SKM-1 treated with dmso at 0.1 percent for 144 hours (cell line): Measurements from ENCODE around the gene SKAP1.

Experiments used
- DNase-seq: peaks from one replicate; lab custom pipeline; 2025; ENCODE audit not compliant: unreplicated experiment; lab: John Stamatoyannopoulos, UW

SKAP1 gene

DNA sequence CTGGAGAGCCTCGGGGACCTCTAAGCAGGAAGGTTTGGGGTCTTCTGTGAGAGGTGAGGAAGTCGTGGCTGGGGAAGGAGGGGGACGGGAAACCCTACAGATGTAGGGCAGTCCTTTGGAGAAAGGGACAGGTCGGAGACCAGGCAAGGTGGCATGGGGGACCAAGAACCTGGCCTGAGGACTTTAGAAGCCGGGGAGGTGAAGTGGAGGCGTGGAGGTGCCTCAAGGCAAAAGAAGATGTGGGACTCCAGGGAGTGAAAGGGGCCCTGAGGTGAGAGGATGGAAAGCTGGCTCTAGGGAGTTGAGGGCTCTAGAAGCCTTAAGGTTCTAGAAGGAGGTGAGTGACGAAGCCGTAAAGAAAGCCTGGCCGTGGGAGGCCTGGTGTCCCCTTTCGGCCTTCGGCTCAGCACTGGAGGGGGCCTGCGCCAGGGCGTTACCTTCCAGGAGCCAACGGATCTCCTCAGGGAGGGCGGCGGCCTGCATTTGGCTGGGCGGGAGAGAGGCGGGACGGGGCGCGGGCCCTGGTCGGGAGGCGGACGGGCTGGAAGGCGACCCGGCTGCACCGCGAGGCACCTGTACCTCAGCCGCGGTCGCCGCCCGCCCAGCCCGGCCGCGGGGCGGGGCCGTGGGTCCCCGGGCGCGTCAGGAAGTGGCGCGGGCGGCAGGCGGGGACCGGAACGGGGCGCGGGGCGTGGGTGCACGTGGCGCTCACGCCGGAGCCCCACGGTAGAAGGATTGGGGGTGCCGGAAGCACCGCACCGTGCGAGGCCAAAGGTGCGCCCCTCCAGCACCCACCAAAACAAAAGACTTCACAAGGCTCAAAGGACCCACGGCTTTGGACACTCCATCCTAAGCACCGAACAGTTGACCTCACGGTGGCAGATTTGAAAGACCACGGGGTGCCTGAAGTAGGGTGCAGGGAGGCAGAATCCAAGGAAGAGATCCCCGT is at the start of gene SKAP1:
TSS of gene SKAP1 (minus strand) at position 577 of the 949 bp plus-strand sequence.
- DNase-seq, result no peak

- DNase-seq, result no peak
These were observed 49.0 kb upstream of the SKAP1 start for GRCh38 chr17:48479014-48479402.

- peak; percentile 96 for DNase-seq
These were observed 48.4 kb upstream of the SKAP1 start for GRCh38 chr17:48478224-48479013.

- no peak for DNase-seq
These were observed 47.2 kb upstream of the SKAP1 start for GRCh38 chr17:48477221-48477620.

DNA sequence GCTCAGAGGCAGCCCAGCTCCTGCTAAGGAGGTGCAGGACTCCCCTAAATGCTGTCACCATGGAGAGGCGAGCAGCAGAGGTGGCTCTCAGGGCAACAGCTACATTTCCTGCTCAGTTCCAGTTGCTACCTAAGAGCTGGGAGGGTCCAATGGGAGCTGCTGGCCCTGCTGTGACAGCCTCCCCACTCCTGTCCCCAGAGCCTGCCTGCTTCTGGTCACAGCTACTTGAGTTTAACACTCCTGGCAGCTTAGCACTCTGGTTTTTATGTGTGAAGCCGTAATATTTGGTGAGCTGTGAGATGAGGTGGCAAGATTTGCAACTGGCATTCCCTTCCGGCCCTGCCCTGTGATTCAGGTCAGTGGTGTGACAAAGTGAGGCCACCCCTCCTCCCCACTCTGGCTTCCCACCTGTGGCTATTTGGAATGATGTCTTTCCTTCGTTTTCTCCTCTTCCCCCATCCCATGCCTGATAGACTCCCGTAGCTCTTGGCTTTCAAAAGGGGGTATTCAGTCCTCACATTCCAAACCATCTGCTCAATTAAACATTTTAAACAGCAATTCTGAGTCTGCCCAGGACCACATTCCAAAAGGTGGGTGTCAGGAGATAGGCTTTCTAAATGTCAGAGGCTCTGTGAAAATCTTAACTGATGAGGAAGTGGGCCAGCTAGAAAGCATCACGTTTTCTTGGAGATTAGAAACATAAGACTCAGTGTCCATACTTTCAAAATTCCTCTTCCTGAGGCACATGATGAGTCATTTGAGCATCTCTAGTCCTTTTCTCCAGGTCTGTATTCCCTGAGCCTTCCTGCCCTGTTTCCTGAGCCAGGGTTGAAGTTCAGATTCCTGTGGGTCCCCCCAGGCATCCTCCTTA is 42.6 kb upstream of the SKAP1 start:
- DNase-seq, result no peak

GRCh38 chr17:48471817-48472410 is 41.9 kb upstream of the SKAP1 start:
- DNase-seq, result no peak

GRCh38 chr17:48470388-48471034 is 40.5 kb upstream of the SKAP1 start:
- DNase-seq, result no peak

DNA sequence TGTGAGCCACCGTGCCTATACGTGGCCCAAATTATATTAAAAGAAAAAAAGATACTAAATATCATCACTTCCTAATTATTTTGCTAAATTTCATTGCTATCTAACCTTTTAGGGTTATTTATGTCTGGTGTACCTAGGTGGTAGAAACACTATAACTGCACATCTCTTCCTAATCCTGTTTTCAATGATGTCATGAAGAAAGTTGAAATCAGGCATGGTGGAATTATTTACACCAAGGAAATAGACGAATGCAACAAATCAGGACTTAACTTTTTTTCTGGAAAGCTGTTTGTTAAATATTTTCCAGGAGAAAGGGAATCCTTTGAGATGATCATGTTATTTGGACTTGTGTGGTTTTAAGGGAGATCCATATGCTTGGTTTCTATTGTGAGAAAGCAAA is 39.2 kb upstream of the SKAP1 start:
- DNase-seq, result no peak

GRCh38 chr17:48468299-48468698 is 38.3 kb upstream of the SKAP1 start:
- no peak for DNase-seq

DNA sequence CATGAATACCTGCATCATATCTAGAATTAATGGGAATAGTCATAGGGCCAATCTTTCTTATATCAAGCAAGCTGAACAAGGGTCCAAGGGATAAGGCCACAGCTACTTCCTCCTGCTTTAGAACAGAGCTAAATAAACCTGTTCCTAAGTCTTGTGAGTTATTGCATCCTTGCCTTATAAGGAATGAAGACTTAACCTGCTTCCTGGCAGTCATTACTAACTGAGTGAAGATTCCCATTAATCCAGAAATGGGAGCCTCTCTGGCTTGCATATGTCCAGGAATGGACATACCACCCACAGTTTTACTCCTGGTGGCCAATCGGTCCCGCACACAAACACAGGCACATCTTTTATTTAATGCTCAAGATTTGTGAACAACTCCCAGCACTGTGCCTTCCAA is 35.9 kb upstream of the SKAP1 start:
- no peak for DNase-seq

- no peak for DNase-seq
These were observed 33.5 kb upstream of the SKAP1 start for GRCh38 chr17:48463526-48463925.

GRCh38 chr17:48462946-48463345 is 32.9 kb upstream of the SKAP1 start:
- DNase-seq, result no peak

DNA sequence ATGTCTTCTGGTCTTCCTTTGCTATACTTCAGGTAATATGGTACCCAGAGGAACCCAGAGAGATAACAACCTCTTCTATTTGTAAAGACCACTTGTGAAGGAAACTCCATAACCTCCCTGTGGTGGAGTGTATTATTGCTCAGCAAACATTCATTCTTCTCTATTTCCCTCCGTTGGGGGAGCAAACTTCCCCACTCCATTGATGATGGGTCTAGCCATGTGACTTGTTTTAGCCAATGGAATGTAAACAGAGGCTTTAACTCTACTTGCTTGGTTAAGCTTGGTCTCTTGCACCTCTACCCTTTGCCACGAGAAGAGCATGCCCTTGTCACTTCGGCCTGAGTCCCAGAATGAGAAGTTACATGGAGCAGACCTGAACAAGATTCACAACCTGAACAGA is 30.0 kb upstream of the SKAP1 start:
- no peak for DNase-seq

DNA sequence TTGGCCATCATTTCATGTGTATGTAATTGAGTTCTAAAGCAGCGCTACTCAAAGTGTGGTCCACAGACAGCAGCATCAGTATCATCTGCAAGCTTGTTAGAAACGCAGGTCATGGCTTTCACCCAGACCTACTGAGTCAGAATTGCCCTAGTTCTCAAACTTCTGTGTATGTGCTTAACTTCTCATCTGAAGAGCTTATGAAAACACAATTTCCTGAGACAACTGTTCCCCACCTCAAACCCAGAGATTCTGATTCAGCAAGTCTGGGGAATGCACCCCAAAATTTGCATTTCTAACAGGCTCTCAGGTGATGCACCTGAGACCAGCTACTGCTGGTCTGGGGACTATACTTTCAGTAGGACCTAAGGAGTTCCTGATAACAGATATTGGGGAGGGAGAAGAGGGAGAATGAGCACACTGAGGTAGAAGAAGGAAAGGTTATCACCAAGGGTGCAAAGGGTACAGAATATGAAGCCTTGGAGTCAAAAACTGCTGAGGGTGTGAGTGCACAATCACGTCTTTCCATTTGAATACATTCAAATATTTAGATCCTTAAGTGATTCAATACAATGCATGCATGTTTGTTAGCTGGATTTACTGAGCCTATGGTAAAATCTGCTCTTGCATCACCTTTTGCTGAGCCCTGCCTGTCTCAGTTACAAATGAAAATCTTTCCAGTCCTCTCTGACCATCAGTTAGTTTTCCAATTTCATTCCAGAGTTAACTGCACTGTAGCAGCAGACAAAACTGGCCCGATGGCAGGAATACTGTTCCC is 29.2 kb upstream of the SKAP1 start:
- DNase-seq, result no peak

- DNase-seq, result peak; percentile 72
These were observed 27.2 kb upstream of the SKAP1 start for GRCh38 chr17:48457080-48457836.

DNA sequence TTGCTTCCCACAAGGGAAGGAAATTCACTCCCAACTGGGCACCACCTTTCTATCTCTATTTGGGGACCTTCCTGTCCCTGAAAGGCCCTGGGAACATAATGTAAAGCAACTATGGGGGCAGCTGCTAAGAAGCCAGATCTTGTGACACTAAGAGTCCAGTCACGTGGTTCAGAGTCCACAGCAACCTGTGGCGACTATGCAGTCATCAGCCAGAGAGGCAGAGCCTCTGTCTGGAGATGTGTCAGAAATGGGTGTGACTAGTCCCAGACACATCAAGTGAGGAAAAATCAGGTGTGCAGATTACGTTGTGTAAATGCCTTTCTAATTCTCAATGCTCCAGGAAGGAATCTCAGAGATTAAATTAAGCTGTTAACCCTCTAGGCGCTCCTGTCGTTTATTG is 26.6 kb upstream of the SKAP1 start:
- no peak for DNase-seq

- DNase-seq, result no peak
These were observed 25.8 kb upstream of the SKAP1 start for GRCh38 chr17:48455791-48456190.

GRCh38 chr17:48453447-48453846 is 23.4 kb upstream of the SKAP1 start:
- no peak for DNase-seq

- no peak for DNase-seq
These were observed 21.5 kb upstream of the SKAP1 start for GRCh38 chr17:48451489-48451888.
